H1 (cell line): Measurements from ENCODE around the gene OR10P1. TPM values are rescaled to one million over a fixed set of nuclear protein-coding genes. Genes with fewer than 3 reads are reported as not detected.

Experiments
- CTCF ChIA-PET: fragments of 300-600 bp; sonication (Branson Sonifier 250); formaldehyde crosslinking; loops from one replicate; lab custom pipeline; 2021; ENCODE audit not compliant: partially characterized antibody; lab: Charles Lee
- POLR2A ChIA-PET: fragments of 300-600 bp; sonication (Branson Sonifier 250); formaldehyde crosslinking; loops from one replicate; lab custom pipeline; 2021; ENCODE audit warnings: inconsistent platforms; ENCODE audit not compliant: partially characterized antibody; lab: Charles Lee
- DNase-seq, 2 experiments: peaks; one replicate each; pipeline versions ENCODE4 v3.0.0 to v3.0.0-alpha.2; 2010 to 2022; ENCODE audit warnings: low spot score in 2 of 2, low read depth in 1 of 2, mixed read lengths in 1 of 2
- FAIRE-seq: peaks from 2 replicates; lab custom pipeline; 2011; peaks lifted over from hg19 to GRCh38; lab: Jason Lieb, UNC
- H2AFZ ChIP-seq: 2 replicates; pipeline ENCODE4 v1.8.1; 2012; ENCODE audit warnings: low read length, inconsistent platforms
- H2AK5ac ChIP-seq: 2 replicates; pipeline ENCODE4 v1.6.1; 2013; ENCODE audit warnings: low read depth, low read length
- H2BK120ac ChIP-seq: replicated peaks from 2 replicates; pipeline ENCODE3; 2013; ENCODE audit warnings: low read depth, low read length, inconsistent platforms
- H2BK12ac ChIP-seq: 2 replicates; pipeline ENCODE4 v1.6.1; 2013; ENCODE audit warnings: low read depth, low read length
- H2BK15ac ChIP-seq: 2 replicates; pipeline ENCODE4 v1.6.1; 2013; ENCODE audit warnings: low read length
- H2BK20ac ChIP-seq: 2 replicates; pipeline ENCODE4 v1.6.1; 2013; ENCODE audit warnings: low read length
- H2BK5ac ChIP-seq: 2 replicates; pipeline ENCODE4 v1.6.1; 2013; ENCODE audit warnings: low read depth, low read length
- H3K14ac ChIP-seq: 2 replicates; pipeline ENCODE4 v1.6.1; 2013; ENCODE audit warnings: inconsistent platforms; ENCODE audit not compliant: insufficient read length
- H3K18ac ChIP-seq: 2 replicates; pipeline ENCODE4 v1.6.1; 2013; ENCODE audit warnings: low read length; ENCODE audit errors: extremely low read depth
- H3K23ac ChIP-seq: 2 replicates; pipeline ENCODE4 v1.6.1; 2013; ENCODE audit warnings: inconsistent platforms; ENCODE audit not compliant: insufficient read length
- H3K23me2 ChIP-seq: 2 replicates; pipeline ENCODE4 v1.6.1; 2013; ENCODE audit warnings: low read depth, low read length
- H3K27ac ChIP-seq: 2 replicates; pipeline ENCODE4 v1.6.1; 2011; ENCODE audit warnings: low read depth, low read length, inconsistent platforms
- H3K27me3 ChIP-seq, 4 experiments: replicated peaks in 1 of 4; 1 replicate in 1 of 4; 2 replicates in 3 of 4; pipeline versions ENCODE4 v1.6.1 to v1.8.1; 2011 to 2013; ENCODE audit warnings: low read length in 3 of 4, mild to moderate bottlenecking in 3 of 4, inconsistent platforms in 2 of 4, mixed read lengths in 2 of 4, moderate library complexity in 1 of 4; ENCODE audit not compliant: control insufficient read depth in 3 of 4, insufficient read depth in 3 of 4; ENCODE audit errors: extremely low read depth in 1 of 4
- H3K36me3 ChIP-seq, 4 experiments: 2 replicates each; pipeline versions ENCODE4 v1.6.1 to v1.8.1; 2011 to 2013; ENCODE audit warnings: mild to moderate bottlenecking in 4 of 4, low read length in 3 of 4, moderate library complexity in 2 of 4, control low read depth in 1 of 4, inconsistent platforms in 1 of 4; ENCODE audit not compliant: insufficient read depth in 4 of 4, control insufficient read depth in 2 of 4
- H3K4ac ChIP-seq: replicated peaks from 2 replicates; pipeline ENCODE3; 2013; ENCODE audit warnings: low read length, low read depth, mixed read lengths, inconsistent platforms; ENCODE audit not compliant: insufficient read length
- H3K4me1 ChIP-seq, 4 experiments: replicated peaks in 1 of 4; 1 replicate in 1 of 4; 2 replicates in 3 of 4; pipeline versions ENCODE4 v1.6.1 to v1.8.1; 2011 to 2013; ENCODE audit warnings: low read length in 3 of 4, inconsistent platforms in 2 of 4, mixed read lengths in 1 of 4; ENCODE audit not compliant: insufficient read depth in 4 of 4, control insufficient read depth in 3 of 4
- H3K4me2 ChIP-seq, 2 experiments: 2 replicates each; pipeline versions ENCODE4 v1.6.1 to v1.8.1; 2011 to 2013; ENCODE audit warnings: low read depth in 2 of 2, low read length in 2 of 2, control low read depth in 1 of 2, inconsistent platforms in 1 of 2, mild to moderate bottlenecking in 1 of 2; ENCODE audit not compliant: insufficient read depth in 1 of 2
- H3K4me3 ChIP-seq, 4 experiments: fragments of 200-600, 300-600 bp in 1 of 4; sonication (generic), shearing (Covaris generic), sonication (Bioruptor Twin) in 1 of 4; 2 replicates each; pipeline versions ENCODE4 v1.5.1 to v1.8.1; 2011 to 2016; ENCODE audit warnings: low read length in 4 of 4, low read depth in 3 of 4, control low read depth in 2 of 4, inconsistent platforms in 2 of 4, mild to moderate bottlenecking in 2 of 4, mixed read lengths in 1 of 4, moderate library complexity in 1 of 4; ENCODE audit not compliant: insufficient read depth in 2 of 4; ENCODE audit errors: extremely low read depth in 1 of 4
- H3K56ac ChIP-seq: replicated peaks from 2 replicates; pipeline ENCODE3; 2013; ENCODE audit warnings: low read depth, mild to moderate bottlenecking, mixed read lengths, low read length, inconsistent platforms; ENCODE audit not compliant: insufficient read length
- H3K79me1 ChIP-seq: 2 replicates; pipeline ENCODE4 v1.6.1; 2013; ENCODE audit warnings: low read depth, low read length, control low read depth
- H3K79me2 ChIP-seq, 2 experiments: 2 replicates each; pipeline versions ENCODE4 v1.6.1 to v1.8.1; 2012 to 2013; ENCODE audit warnings: low read length in 2 of 2, mild to moderate bottlenecking in 2 of 2, inconsistent platforms in 1 of 2; ENCODE audit not compliant: insufficient read depth in 2 of 2, control insufficient read depth in 1 of 2
- H3K9ac ChIP-seq, 4 experiments: replicated peaks in 1 of 4; 1 replicate in 1 of 4; 2 replicates in 3 of 4; pipeline versions ENCODE4 v1.6.1 to v1.8.1; 2011 to 2013; ENCODE audit warnings: low read depth in 3 of 4, low read length in 3 of 4, control low read depth in 2 of 4, mild to moderate bottlenecking in 2 of 4, moderate library complexity in 2 of 4, inconsistent platforms in 1 of 4; ENCODE audit errors: extremely low read depth in 1 of 4
- H3K9me3 ChIP-seq, 2 experiments: 2 replicates each; pipeline versions ENCODE4 v1.6.1 to v1.8.1; 2012 to 2013; ENCODE audit warnings: mild to moderate bottlenecking in 2 of 2, moderate library complexity in 2 of 2, control low read depth in 1 of 2, inconsistent platforms in 1 of 2, low read depth in 1 of 2, low read length in 1 of 2, mixed read lengths in 1 of 2; ENCODE audit not compliant: insufficient read depth in 2 of 2
- H4K20me1 ChIP-seq, 2 experiments: replicated peaks in 1 of 2; 2 replicates each; pipeline versions ENCODE3 to v1.8.1; 2011 to 2013; ENCODE audit warnings: inconsistent platforms in 2 of 2, low read length in 2 of 2, mild to moderate bottlenecking in 1 of 2; ENCODE audit not compliant: insufficient read depth in 2 of 2, control insufficient read depth in 1 of 2
- H4K5ac ChIP-seq: 2 replicates; pipeline ENCODE4 v1.6.1; 2013; ENCODE audit warnings: low read length, low read depth, mixed read lengths, inconsistent platforms; ENCODE audit not compliant: insufficient read length
- H4K8ac ChIP-seq: 2 replicates; pipeline ENCODE4 v1.8.0; 2013; ENCODE audit warnings: mild to moderate bottlenecking, moderate library complexity, low read length, inconsistent platforms; ENCODE audit not compliant: insufficient read depth; ENCODE audit errors: extremely low read depth
- H4K91ac ChIP-seq: replicated peaks from 2 replicates; pipeline ENCODE3; 2013; ENCODE audit warnings: low read length, mixed read lengths, inconsistent platforms; ENCODE audit not compliant: insufficient read length
- ASH2L ChIP-seq: fragments of 200-600, 300-600 bp; sonication (generic); IDR thresholded peaks from one replicate; pipeline ENCODE4 v1.7.1; 2017; ENCODE audit warnings: low read length
- ATF3 ChIP-seq: IDR thresholded peaks from 2 replicates; pipeline ENCODE4 v1.6.1; 2011; ENCODE audit warnings: low read depth, mild to moderate bottlenecking, low read length; ENCODE audit not compliant: insufficient read depth
- BACH1 ChIP-seq: IDR thresholded peaks from 2 replicates; pipeline ENCODE4 v1.6.1; 2012; ENCODE audit warnings: low read length, improper control_type of control experiment
- BCL11A ChIP-seq, 2 experiments: IDR thresholded peaks; one replicate each; pipeline ENCODE4 v1.6.1; 2011; ENCODE audit warnings: low read depth in 2 of 2, low read length in 2 of 2, mild to moderate bottlenecking in 2 of 2
- BRCA1 ChIP-seq: IDR thresholded peaks from 2 replicates; pipeline ENCODE4 v1.6.1; 2012; ENCODE audit warnings: low read depth, low read length, improper control_type of control experiment
- CHD2 ChIP-seq: IDR thresholded peaks from 2 replicates; pipeline ENCODE4 v1.6.1; 2012; ENCODE audit warnings: low read length, improper control_type of control experiment
- GTF2F1 ChIP-seq: IDR thresholded peaks from 2 replicates; pipeline ENCODE4 v1.6.1; 2012; ENCODE audit warnings: low read depth, low read length, improper control_type of control experiment, borderline replicate concordance
- HDAC2 ChIP-seq, 2 experiments: fragments of 300-600 bp in 1 of 2; sonication (generic) in 1 of 2; IDR thresholded peaks; 2 replicates each; pipeline ENCODE4 v1.6.1; 2011 to 2012; ENCODE audit warnings: low read depth in 2 of 2, low read length in 2 of 2, mild to moderate bottlenecking in 2 of 2, moderate library complexity in 2 of 2, borderline replicate concordance in 1 of 2, inconsistent platforms in 1 of 2
- JUN ChIP-seq: IDR thresholded peaks from 2 replicates; pipeline ENCODE4 v1.6.1; 2011; ENCODE audit warnings: low read depth, mild to moderate bottlenecking, improper control_type of control experiment, low read length
- JUND ChIP-seq: IDR thresholded peaks from 2 replicates; pipeline ENCODE4 v1.6.1; 2011; ENCODE audit warnings: mild to moderate bottlenecking, improper control_type of control experiment, low read length
- KDM1A ChIP-seq: fragments of 200-600, 300-600 bp; sonication (generic); IDR thresholded peaks from 2 replicates; pipeline ENCODE4 v1.7.1; 2016; ENCODE audit warnings: mild to moderate bottlenecking, low read length, borderline replicate concordance
- POLR2AphosphoS5 ChIP-seq: IDR thresholded peaks from 2 replicates; pipeline ENCODE4 v1.6.1; 2011; ENCODE audit warnings: low read depth, low read length
- POU5F1 ChIP-seq: IDR thresholded peaks from 2 replicates; pipeline ENCODE4 v1.6.1; 2011; ENCODE audit warnings: low read depth, mild to moderate bottlenecking, low read length, moderate library complexity
- SIN3A ChIP-seq, 2 experiments: IDR thresholded peaks in 1 of 2; conservative IDR thresholded peaks in 1 of 2; 2 replicates each; pipeline ENCODE4 v1.6.1; 2011 to 2012; ENCODE audit warnings: low read length in 2 of 2, improper control_type of control experiment in 1 of 2, low read depth in 1 of 2, mild to moderate bottlenecking in 1 of 2
- SP4 ChIP-seq: IDR thresholded peaks from 2 replicates; pipeline ENCODE4 v1.6.1; 2012; ENCODE audit warnings: low read length, inconsistent platforms
- TBP ChIP-seq: IDR thresholded peaks from 2 replicates; pipeline ENCODE4 v1.6.1; 2011; ENCODE audit warnings: low read depth, low read length, improper control_type of control experiment
- polyA plus RNA-seq, 7 experiments: library from polyadenylated mRNA; depleted of rRNA in 3 of 7; stranded (reverse) in 5 of 7; unstranded in 2 of 7; fragments of >200 nt in 5 of 7; fragments of 200-250 nt in 2 of 7; gene quantifications; 1 replicate in 5 of 7; 2 replicates in 1 of 7; 4 replicates in 1 of 7; pipeline versions ENCODE4 v1.2.1 to v1.2.3, GENCODE V29; 2011 to 2013; ENCODE audit warnings: missing spikeins in 2 of 7, mixed read lengths in 2 of 7
- total RNA-seq: library from RNA; stranded (reverse); fragmentation: NEBNext Ultra II Directional; extraction: Animal tissue kit (Norgen Biotek cat#: 25700); gene quantifications from 2 replicates; pipeline ENCODE4 v1.2.1, GENCODE V29; 2021

OR10P1 gene
- total and polyA plus RNA-seq, 2 of the 8 experiments (the other 6 are each of a cell fraction or from before 2014, with no cell fraction given): not detected

GRCh38 chr12:55624056-55624455, 12.6 kb upstream of the OR10P1 start:
- no peak for FAIRE-seq
- Histone ChIP-seq H2BK120ac (no peak overlapping the region), H3K79me2 (no peaks in the 10 kb centered on the region), H3K36me3 (no peaks in the 10 kb centered on the region), H3K27ac (no peak overlapping the region), H2BK5ac (no peak overlapping the region), H3K9me3 (no peaks in the 10 kb centered on the region), H3K4me2 (no peak overlapping the region), H3K4ac (no peak overlapping the region), H4K5ac (no peak overlapping the region), H3K23me2 (no peaks in the 10 kb centered on the region; the same call in 1 of the 2 replicates), H2AFZ (no peak overlapping the region), H3K9ac (no peak overlapping the region), H2BK15ac (no peak overlapping the region), H3K79me1 (no peaks in the 10 kb centered on the region), H4K20me1 (no peaks in the 10 kb centered on the region), H2AK5ac (no peak overlapping the region), H3K18ac (no peak overlapping the region), H3K14ac (no peak overlapping the region), H2BK12ac (no peak overlapping the region), H3K56ac (no peak overlapping the region), H4K91ac (no peak overlapping the region), H4K8ac (no peak overlapping the region), H3K27me3 (no peaks in the 10 kb centered on the region), H2BK20ac (no peak overlapping the region), H3K4me1 (no peaks in the 10 kb centered on the region), H3K23ac (no peak overlapping the region), H3K4me3 (no peak overlapping the region)
- POLR2A ChIA-PET: no interaction called here
- no peak for DNase-seq
- CTCF ChIA-PET: no interaction called here
- no peak for TF ChIP-seq JUN
- no peak for TF ChIP-seq KDM1A
- no peak for TF ChIP-seq CHD2
- TF ChIP-seq SIN3A (conservative IDR thresholded peaks at IDR 0.05 in 1 of 2, IDR thresholded peaks at IDR 0.05 in 1 of 2; ENCODE audit: low read depth in 1 of 2, low read length in 2 of 2): no peak
- no peak for TF ChIP-seq ATF3
- no peak for TF ChIP-seq TBP
- no peak for TF ChIP-seq POU5F1
- TF ChIP-seq HDAC2 (IDR thresholded peaks at IDR 0.05; ENCODE audit: borderline replicate concordance in 1 of 2, low read depth in 2 of 2, low read length in 2 of 2): no peak
- TF ChIP-seq BACH1: no peak
- TF ChIP-seq ASH2L: no peak
- no peak for TF ChIP-seq JUND
- no peak for TF ChIP-seq BRCA1
- TF ChIP-seq GTF2F1: no peak
- no peak for TF ChIP-seq BCL11A (IDR thresholded peaks at IDR 0.05; ENCODE audit: low read depth in 2 of 2, low read length in 2 of 2)
- no peak for TF ChIP-seq POLR2AphosphoS5
- TF ChIP-seq SP4: no peak
